Esophagus squamous epithelium (tissue), 4 donors: ENCODE results near the gene PRKN.

Experiments used
- POLR2A ChIP-seq, 4 donors: fragments of 450-650 bp; IDR thresholded peaks; one replicate each; pipeline ENCODE4 v1.6.1; 2017; ENCODE audit warnings: antibody characterized with exemption in 4 of 4, mild to moderate bottlenecking in 4 of 4, moderate library complexity in 3 of 4
- TF ChIP-seq, protein P1 (sequence below), 6 experiments: fragments of 450-650 bp in 4 of 6; fragments of 200-600 bp in 2 of 6; sonication (generic) in 2 of 6; IDR thresholded peaks; one replicate each; pipeline ENCODE4 v1.5.1; 2016 to 2019; ENCODE audit warnings: antibody characterized with exemption in 6 of 6, mild to moderate bottlenecking in 4 of 6, moderate library complexity in 4 of 6

DNA sequence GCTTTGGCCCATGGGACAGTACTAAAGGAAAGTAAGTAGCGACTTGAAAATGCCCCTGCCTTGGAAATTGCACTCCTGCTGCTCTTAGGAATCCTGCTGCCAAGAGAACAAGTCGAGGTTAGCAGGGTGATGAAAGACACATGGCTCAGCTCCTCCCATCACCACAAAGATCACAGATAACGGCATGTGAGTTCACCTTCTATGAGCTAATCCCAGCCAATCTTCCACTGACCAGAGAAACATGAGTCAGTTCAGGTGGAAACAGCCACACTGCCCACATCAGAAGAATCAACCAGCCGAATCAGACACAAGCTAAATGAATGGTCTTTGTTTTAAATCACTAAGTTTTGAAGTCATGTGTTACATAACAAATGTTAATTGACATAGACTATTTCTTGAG is 106.3 kb downstream of the PRKN start:
- no peak for TF ChIP-seq POLR2A (IDR thresholded peaks at IDR 0.05)
- TF ChIP-seq, protein P1, sequence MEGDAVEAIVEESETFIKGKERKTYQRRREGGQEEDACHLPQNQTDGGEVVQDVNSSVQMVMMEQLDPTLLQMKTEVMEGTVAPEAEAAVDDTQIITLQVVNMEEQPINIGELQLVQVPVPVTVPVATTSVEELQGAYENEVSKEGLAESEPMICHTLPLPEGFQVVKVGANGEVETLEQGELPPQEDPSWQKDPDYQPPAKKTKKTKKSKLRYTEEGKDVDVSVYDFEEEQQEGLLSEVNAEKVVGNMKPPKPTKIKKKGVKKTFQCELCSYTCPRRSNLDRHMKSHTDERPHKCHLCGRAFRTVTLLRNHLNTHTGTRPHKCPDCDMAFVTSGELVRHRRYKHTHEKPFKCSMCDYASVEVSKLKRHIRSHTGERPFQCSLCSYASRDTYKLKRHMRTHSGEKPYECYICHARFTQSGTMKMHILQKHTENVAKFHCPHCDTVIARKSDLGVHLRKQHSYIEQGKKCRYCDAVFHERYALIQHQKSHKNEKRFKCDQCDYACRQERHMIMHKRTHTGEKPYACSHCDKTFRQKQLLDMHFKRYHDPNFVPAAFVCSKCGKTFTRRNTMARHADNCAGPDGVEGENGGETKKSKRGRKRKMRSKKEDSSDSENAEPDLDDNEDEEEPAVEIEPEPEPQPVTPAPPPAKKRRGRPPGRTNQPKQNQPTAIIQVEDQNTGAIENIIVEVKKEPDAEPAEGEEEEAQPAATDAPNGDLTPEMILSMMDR (IDR thresholded peaks at IDR 0.05), result no peak
